HG03175 (cell line): ENCODE results near the gene SRRM1.
"Not testable (repeated sequence)": the region's sequence is repeated elsewhere in the genome, so short reads cannot be mapped to it uniquely, and the experiment has no call there.

ENCODE experiments used
- ATAC-seq: cut with Tn5 transposase; IDR thresholded peaks from one replicate; pipeline ENCODE4 v1.9.1; 2021; ENCODE audit warnings: mild to moderate bottlenecking, moderate library complexity; ENCODE audit not compliant: unreplicated experiment

SRRM1 gene

DNA sequence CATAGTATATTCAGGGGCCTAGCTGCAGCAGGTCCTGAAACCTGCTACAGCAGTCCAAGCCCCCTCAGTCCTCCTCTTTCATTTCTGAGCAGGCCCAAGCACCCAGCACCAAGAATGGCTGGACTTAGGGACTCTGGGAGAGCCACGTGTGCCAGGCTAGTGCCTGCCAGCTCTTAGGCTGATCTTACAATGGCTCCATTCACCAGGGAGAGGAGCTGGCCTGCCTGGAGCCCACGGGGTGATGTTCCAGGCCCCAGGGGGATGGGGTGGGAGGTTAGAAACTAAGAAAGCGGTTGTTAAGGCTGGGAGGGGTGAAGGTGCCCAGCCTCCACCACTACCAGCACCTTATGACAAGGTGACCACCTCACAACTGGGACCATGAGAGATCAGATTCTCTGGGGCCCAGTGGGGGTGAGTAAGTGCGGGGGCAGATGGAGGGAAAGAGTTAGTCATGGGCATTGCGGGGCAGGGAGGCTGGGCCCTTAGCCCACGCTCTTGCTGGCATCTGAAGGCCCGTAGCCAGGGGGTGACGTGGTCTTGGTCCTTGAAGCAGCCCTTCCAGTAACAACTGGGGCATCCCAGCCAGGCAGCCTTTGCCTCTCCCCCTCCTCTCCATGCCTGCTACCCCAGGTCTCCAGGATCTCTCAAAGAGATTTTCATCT, 71.9 kb downstream of the SRRM1 start:
- no peak for ATAC-seq

DNA sequence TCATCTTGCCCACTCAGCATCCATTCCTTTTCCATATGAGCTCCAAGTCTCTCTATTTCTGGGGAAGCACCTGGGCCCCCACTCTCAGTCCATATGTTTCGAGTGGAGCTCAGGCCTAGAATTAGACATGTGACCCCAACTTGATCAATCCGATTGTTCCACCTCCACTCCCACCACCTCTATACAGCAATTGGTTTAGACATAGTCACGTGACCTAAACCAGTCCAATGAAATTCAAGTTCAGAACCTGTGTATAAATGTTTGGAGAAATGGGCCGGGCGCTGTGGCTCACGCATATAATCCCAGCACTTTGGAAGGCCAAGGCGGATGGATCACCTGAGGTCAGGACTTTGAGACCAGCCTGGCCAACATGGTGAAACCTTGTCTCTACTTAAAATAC, 72.6 kb downstream of the SRRM1 start:
- ATAC-seq = no peak

DNA sequence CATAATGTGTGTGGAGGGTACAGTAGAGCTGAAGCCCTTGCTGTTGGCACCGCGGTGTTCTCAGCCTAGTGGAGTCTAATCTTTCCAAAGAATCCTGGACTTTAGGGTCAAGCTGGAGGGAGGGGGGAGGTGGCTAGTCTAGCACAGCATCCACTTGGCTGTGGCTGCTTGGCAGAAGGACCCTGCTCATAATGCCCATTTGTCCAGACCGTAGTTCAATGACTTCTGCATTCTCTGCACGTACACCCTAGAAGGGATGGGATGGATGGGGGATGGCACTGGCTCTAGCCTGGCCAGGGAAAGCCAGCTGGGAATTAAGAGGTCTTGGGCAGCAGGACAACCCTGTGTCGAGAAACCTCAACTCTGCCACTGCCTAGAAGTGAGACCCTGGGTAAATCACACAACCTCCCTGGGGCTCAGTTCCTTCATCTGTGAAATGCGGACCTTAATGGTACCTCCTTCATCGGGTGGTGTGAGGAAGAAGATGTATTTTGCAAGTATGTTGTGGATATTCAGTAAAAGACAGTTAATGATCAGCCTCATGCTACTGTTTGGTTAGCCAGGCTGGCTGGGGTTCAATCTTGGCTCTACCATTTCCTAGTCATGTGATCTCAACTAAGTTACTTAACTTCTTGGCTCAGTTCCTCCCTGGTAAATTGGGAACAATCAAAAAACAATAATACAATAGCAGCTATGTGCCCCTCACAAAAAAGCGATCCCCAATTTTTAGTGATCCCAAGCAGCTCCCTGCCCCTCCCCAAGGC, 75.0 kb downstream of the SRRM1 start:
- ATAC-seq = no peak

DNA sequence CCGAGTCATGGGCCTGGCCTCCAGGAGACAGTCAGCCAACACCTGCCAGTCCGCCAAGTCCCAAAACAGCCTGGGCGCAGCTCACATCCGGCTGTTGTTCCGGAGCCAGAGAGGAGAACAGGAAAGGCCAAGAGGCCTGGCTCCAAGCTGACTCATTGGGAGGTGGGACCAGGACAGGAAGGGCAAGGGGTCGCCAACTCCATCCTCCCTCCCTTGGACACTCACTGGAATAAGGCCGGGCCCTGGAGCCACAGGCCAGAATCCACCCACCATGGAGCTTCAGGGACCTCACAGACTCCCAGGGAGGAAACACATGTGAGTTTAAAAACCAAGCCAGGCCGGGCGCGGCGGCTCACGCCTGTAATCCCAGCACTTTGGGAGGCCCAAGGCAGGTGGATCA, 77.0 kb downstream of the SRRM1 start:
- no peak for ATAC-seq

DNA sequence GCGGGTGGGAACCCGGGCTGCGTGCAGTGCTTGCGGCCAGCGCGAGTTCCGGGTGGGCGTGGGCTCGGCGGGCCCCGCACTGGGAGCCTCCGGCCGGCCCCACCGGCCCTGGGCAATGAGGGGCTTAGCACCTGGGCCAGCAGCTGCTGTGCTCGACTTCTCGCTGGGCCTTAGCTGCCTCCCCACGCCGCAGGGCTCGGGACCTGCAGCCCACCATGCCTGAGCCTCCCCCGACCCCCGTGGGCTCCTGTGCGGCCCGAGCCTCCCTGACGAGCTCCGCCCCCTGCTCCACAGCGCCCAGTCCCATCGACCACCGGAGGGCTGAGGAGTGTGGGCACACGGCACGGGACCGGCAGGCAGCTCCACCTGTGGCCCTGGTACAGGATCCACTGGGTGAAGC, 78.4 kb downstream of the SRRM1 start:
- no peak for ATAC-seq

DNA sequence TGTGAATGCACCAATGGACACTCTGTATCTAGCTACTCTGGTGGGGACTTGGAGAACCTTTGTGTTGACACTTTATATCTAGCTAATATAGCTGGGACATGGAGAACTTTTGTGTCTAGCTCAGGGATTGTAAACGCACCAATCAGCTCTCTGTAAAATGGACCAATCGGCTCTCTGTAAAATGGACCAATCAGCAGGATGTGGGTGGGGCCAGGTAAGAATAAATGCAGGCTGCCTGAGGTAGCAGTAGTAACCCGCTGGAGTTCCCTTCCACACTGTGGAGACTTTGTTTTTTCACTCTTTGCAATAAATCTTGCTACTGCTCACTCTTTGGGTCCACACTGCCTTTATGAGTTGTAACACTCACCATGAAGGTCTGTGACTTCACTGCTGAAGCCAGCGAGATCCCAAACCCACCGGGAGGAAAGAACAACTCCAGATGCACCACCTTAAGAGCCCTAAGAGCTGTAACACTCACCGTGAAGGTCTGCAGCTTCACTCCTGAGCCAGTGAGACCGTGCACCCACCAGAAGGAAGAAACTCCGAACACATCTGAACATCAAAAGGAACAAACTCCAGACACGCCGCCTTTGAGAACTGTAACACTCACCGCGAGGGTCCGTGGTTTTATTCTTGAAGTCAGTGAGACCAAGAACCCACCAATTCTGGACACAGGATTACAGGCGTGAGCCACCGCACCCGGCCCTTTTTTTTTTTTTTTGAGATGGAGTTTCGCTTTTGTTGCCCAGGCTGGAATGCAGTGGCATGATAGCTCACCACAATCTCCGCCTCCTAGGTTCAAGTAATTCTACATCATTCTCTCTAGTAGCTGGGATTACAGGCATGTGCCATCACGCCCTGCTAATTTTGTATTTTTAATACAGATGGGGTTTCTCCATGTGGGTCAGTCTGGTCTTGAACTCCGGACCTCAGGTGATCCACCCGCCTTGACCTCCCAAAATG, 79.3 kb downstream of the SRRM1 start:
- not testable (repeated sequence) for ATAC-seq
